Small intestine (tissue), 7 donors: ENCODE results near the gene LPIN1. TPM values are rescaled to one million over a fixed set of nuclear protein-coding genes. Genes with fewer than 3 reads are reported as not detected.

Experiments used
- DNase-seq, 2 donors: peaks; one replicate each; pipeline versions ENCODE4 v3.0.0 to v3.0.0-alpha.2; 2013
- FAIRE-seq: peaks from 2 replicates; lab custom pipeline; 2012; peaks lifted over from hg19 to GRCh38; lab: Jason Lieb, UNC
- H3K27ac ChIP-seq, 3 donors: one replicate each; pipeline ENCODE4 v1.5.1; 2013; ENCODE audit warnings: low read length in 2 of 3, mild to moderate bottlenecking in 2 of 3, control low read depth in 1 of 3, inconsistent platforms in 1 of 3, low read depth in 1 of 3, moderate library complexity in 1 of 3
- H3K27me3 ChIP-seq, 3 donors: one replicate each; pipeline ENCODE4 v1.6.1; 2013; ENCODE audit warnings: low read length in 3 of 3, inconsistent platforms in 1 of 3; ENCODE audit not compliant: control insufficient read depth in 3 of 3, insufficient read depth in 3 of 3
- H3K36me3 ChIP-seq, 3 donors: one replicate each; pipeline ENCODE4 v1.6.1; 2013; ENCODE audit warnings: low read length in 3 of 3, inconsistent platforms in 1 of 3, low read depth in 1 of 3, mild to moderate bottlenecking in 1 of 3, moderate library complexity in 1 of 3; ENCODE audit not compliant: control insufficient read depth in 3 of 3, insufficient read depth in 2 of 3
- H3K4me1 ChIP-seq, 3 donors: one replicate each; pipeline ENCODE4 v1.6.1; 2013; ENCODE audit warnings: low read length in 2 of 3, inconsistent platforms in 1 of 3, low read depth in 1 of 3, mild to moderate bottlenecking in 1 of 3, moderate library complexity in 1 of 3; ENCODE audit not compliant: control insufficient read depth in 3 of 3, insufficient read depth in 2 of 3
- H3K4me3 ChIP-seq, 3 donors: one replicate each; pipeline ENCODE4 v1.5.1; 2013; ENCODE audit warnings: low read length in 3 of 3, control low read depth in 1 of 3, inconsistent platforms in 1 of 3, low read depth in 1 of 3, mild to moderate bottlenecking in 1 of 3, moderate library complexity in 1 of 3
- H3K9me3 ChIP-seq, 2 donors: one replicate each; pipeline ENCODE4 v1.6.1; 2013; ENCODE audit warnings: low read depth in 1 of 2, low read length in 1 of 2; ENCODE audit not compliant: control insufficient read depth in 2 of 2, insufficient read depth in 1 of 2
- WGBS, 3 donors: extraction: QIAGEN DNeasy Blood & Tissue Kit; methylation state at CpG; one replicate each; pipeline ENCODE4 v1.1.7; 2013; 5-methylcytosine and 5-hydroxymethylcytosine counted together
- polyA plus RNA-seq, 4 donors: library from polyadenylated mRNA; stranded (reverse) in 3 of 4; unstranded in 1 of 4; fragments of 200-250 nt in 3 of 4; fragments of 120-200 nt in 1 of 4; gene quantifications; one replicate each; pipeline versions ENCODE4 v1.2.1 to v1.2.3, GENCODE V29; 2013
- donor health status: healthy with polysubstance abuse.
- donor health status: control.
- donor health status: control.
- donor health status: Bipolar disorder and iron deficiency.
- donor health status: healthy.

LPIN1 gene
- polyA plus RNA-seq, 4 donors = 7.2 to 17.1 (median 8.5) TPM

GRCh38 chr2:11773747-11774525 is 27.5 kb downstream of the LPIN1 start:
- H3K4me3 ChIP-seq = no peak overlapping the region
- H3K4me1 ChIP-seq = peaks cover 5 to 15% (median 6%) of the 10 kb centered on the region in 3 donors
- WGBS, 3 donors = 70 to 74% (median 71%) methylated on average over 7 of the region's 7 CpGs
- H3K36me3 ChIP-seq = peaks cover 11 to 29% (median 15%) of the 10 kb centered on the region in 3 donors
- H3K27me3 ChIP-seq = no peaks in the 10 kb centered on the region
- no peak overlapping the region for H3K27ac ChIP-seq
- DNase-seq (no peak), FAIRE-seq (no peak)
- no peaks in the 10 kb centered on the region for H3K9me3 ChIP-seq

GRCh38 chr2:11774600-11774999 is 28.2 kb downstream of the LPIN1 start:
- Histone ChIP-seq H3K27ac (peak overlapping the region in 1 of 3 donors; percentile 11), H3K9me3 (no peaks in the 10 kb centered on the region), H3K4me1 (peaks cover 5 to 16% (median 8%) of the 10 kb centered on the region in 3 donors), H3K4me3 (no peak overlapping the region), H3K27me3 (no peaks in the 10 kb centered on the region), H3K36me3 (peaks cover 12 to 29% (median 15%) of the 10 kb centered on the region in 3 donors)
- DNase-seq (no peak), FAIRE-seq (no peak)
- 86 to 96% (median 89%) methylated on average over 7 of the region's 7 CpGs for WGBS, 3 donors

GRCh38 chr2:11775384-11775783 is 29.0 kb downstream of the LPIN1 start:
- peaks cover 5 to 16% (median 8%) of the 10 kb centered on the region in 3 donors for H3K4me1 ChIP-seq
- H3K9me3 ChIP-seq = no peaks in the 10 kb centered on the region
- DNase-seq (peak; percentile 13 to 61), FAIRE-seq (no peak)
- no peaks in the 10 kb centered on the region for H3K27me3 ChIP-seq
- H3K4me3 ChIP-seq = no peak overlapping the region
- no peak overlapping the region for H3K27ac ChIP-seq
- 25 to 38% (median 29%) methylated on average over 4 of the region's 4 CpGs for WGBS, 3 donors
- H3K36me3 ChIP-seq = peaks cover 9 to 23% (median 16%) of the 10 kb centered on the region in 3 donors

- DNase-seq (peak; percentile 30 to 75), FAIRE-seq (no peak)
- Histone ChIP-seq H3K27ac (peak overlapping the region in 1 of 3 donors; percentile 42), H3K4me1 (peaks cover 5 to 16% (median 8%) of the 10 kb centered on the region in 3 donors), H3K4me3 (no peak overlapping the region), H3K27me3 (no peaks in the 10 kb centered on the region), H3K36me3 (peaks cover 10 to 20% (median 12%) of the 10 kb centered on the region in 3 donors), H3K9me3 (no peaks in the 10 kb centered on the region)
- WGBS, 3 donors = 70 to 81% (median 77%) methylated on average over 24 of the region's 24 CpGs
Observed at GRCh38 chr2:11777066-11777782, 30.8 kb downstream of the LPIN1 start.

- Histone ChIP-seq H3K4me1 (peaks cover 5 to 16% (median 8%) of the 10 kb centered on the region in 3 donors), H3K4me3 (no peak overlapping the region), H3K27me3 (no peaks in the 10 kb centered on the region), H3K27ac (peak overlapping the region; percentile 1 to 59 (median 30)), H3K9me3 (no peaks in the 10 kb centered on the region), H3K36me3 (peaks cover 12 to 25% (median 12%) of the 10 kb centered on the region in 3 donors)
- FAIRE-seq = no peak
- DNase-seq = no peak
- WGBS, 3 donors = 79 to 88% (median 80%) methylated on average over 13 of the region's 13 CpGs
Observed at GRCh38 chr2:11777886-11778415, 31.5 kb downstream of the LPIN1 start.

GRCh38 chr2:11778416-11778815 is 32.0 kb downstream of the LPIN1 start:
- peaks cover 5 to 16% (median 8%) of the 10 kb centered on the region in 3 donors for H3K4me1 ChIP-seq
- FAIRE-seq (no peak), DNase-seq (peak; percentile 39 to 64)
- no peaks in the 10 kb centered on the region for H3K27me3 ChIP-seq
- peak overlapping the region; percentile 1 to 72 (median 59) for H3K27ac ChIP-seq
- H3K4me3 ChIP-seq = no peak overlapping the region
- WGBS, 3 donors = 6 to 21% (median 7%) methylated on average over 4 of the region's 4 CpGs
- H3K36me3 ChIP-seq = peaks cover 14 to 26% (median 14%) of the 10 kb centered on the region in 3 donors
- H3K9me3 ChIP-seq = no peaks in the 10 kb centered on the region

GRCh38 chr2:11778923-11779757 is 32.7 kb downstream of the LPIN1 start:
- H3K27ac ChIP-seq = peak overlapping the region in 2 of 3 donors; percentile 56 to 72
- no peak overlapping the region for H3K4me3 ChIP-seq
- no peaks in the 10 kb centered on the region for H3K9me3 ChIP-seq
- peaks cover 8 to 27% (median 11%) of the 10 kb centered on the region in 3 donors for H3K36me3 ChIP-seq
- WGBS, 3 donors = 16 to 21% (median 21%) methylated on average over 19 to 23 of the region's 23 CpGs
- DNase-seq = peak; percentile 71 to 82
- peaks cover 5 to 16% (median 8%) of the 10 kb centered on the region in 3 donors for H3K4me1 ChIP-seq
- FAIRE-seq = no peak
- H3K27me3 ChIP-seq = no peaks in the 10 kb centered on the region
